Progenitor cell of endocrine pancreas (in vitro differentiated cells): ENCODE data around the gene COG4. TPM values are rescaled to one million over a fixed set of nuclear protein-coding genes. Genes with fewer than 3 reads are reported as not detected.

Experiments
- DNase-seq: peaks from one replicate; pipeline ENCODE4 v3.0.0; 2021; ENCODE audit warnings: low spot score; ENCODE audit not compliant: unreplicated experiment
- H3K27ac Mint-ChIP-seq: 2 replicates; pipeline ENCODE4 v1.8.0; 2021; ENCODE audit warnings: mild to moderate bottlenecking, moderate library complexity, mixed read lengths
- H3K27me3 Mint-ChIP-seq: 2 replicates; pipeline ENCODE4 v1.8.0; 2021; ENCODE audit warnings: mixed read lengths
- H3K36me3 Mint-ChIP-seq: 2 replicates; pipeline ENCODE4 v1.8.0; 2022; ENCODE audit warnings: mixed read lengths; ENCODE audit not compliant: insufficient read depth
- H3K4me1 Mint-ChIP-seq: 2 replicates; pipeline ENCODE4 v1.8.0; 2021; ENCODE audit warnings: low read depth, mixed read lengths
- H3K4me3 Mint-ChIP-seq: 2 replicates; pipeline ENCODE4 v1.8.0; 2021; ENCODE audit warnings: low read depth, mild to moderate bottlenecking, moderate library complexity, mixed read lengths
- H3K9me3 Mint-ChIP-seq: 2 replicates; pipeline ENCODE4 v1.8.0; 2021; ENCODE audit warnings: low read depth, mixed read lengths
- total RNA-seq: library from RNA; stranded (reverse); gene quantifications from 2 replicates; pipeline ENCODE4 v1.2.1, GENCODE V29; 2021
- TF ChIP-seq, protein P1 (sequence below): fragments of 200-600 bp; sonication (generic); IDR thresholded peaks from one replicate; pipeline ENCODE4 v1.5.0; 2021; ENCODE audit warnings: antibody characterized with exemption, mild to moderate bottlenecking; ENCODE audit not compliant: unreplicated experiment

The COG4 gene
- total RNA-seq, 1 donor from 2014 or later: 75.9 TPM

DNA sequence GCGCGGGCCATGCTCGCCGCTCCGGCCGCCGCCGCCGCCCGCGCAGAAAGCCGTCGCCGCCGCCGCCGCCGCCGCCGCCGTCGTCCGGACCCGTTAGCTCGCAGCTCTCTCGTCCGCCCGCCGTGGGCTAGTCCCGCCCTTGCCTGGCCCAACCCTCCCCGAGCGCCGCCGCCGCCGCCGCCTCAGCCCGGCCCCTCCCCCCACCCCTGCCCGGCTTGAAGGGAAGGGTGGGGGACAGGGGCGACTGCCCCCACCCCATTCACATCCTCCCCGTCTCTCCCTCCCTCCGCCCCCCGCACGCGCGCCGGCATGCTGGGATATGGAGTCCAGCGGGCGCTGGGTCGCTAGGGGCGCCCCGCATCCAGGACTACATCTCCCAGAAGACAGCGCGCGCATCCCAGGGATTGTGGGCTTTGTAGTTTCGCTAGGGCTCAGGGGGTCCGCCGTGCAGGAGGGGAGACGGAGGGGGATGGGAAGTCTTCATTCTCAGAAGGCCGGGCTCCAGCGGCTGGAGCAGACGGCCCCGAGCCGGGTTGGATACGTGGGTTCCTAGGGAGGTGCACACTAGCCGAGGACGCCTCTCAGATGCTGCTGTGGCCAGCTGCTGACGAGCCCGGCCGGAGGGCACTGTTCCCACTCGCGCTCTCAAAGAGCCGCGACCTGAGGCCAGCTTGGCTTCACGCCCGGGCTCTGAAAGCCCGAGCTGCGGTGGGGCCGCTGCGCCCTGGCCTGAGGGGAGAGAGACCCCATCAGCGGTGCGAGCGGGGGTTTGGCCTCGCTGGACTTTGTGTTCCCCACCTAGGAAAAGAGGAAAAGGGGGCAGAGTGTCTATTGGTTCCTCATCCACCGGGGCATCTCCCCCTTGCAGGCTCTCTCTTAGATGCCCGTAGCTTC is 84.1 kb downstream of the COG4 start, which contains the start of gene ST3GAL2:
Gene ST3GAL2, minus strand, starts transcription at position 132 of the 894 bp plus-strand sequence. CDS start 40,570 bp downstream, outside the sequence.
- peak; percentile 92 for DNase-seq
- peak within 1 kb of the TSS; percentile 92 for H3K4me3 Mint-ChIP-seq
- H3K27me3 Mint-ChIP-seq: no peaks in the 10 kb centered on the region
- H3K36me3 Mint-ChIP-seq: no peaks in the 10 kb centered on the region
- H3K9me3 Mint-ChIP-seq: no peaks in the 10 kb centered on the region
- TF ChIP-seq, protein P1, sequence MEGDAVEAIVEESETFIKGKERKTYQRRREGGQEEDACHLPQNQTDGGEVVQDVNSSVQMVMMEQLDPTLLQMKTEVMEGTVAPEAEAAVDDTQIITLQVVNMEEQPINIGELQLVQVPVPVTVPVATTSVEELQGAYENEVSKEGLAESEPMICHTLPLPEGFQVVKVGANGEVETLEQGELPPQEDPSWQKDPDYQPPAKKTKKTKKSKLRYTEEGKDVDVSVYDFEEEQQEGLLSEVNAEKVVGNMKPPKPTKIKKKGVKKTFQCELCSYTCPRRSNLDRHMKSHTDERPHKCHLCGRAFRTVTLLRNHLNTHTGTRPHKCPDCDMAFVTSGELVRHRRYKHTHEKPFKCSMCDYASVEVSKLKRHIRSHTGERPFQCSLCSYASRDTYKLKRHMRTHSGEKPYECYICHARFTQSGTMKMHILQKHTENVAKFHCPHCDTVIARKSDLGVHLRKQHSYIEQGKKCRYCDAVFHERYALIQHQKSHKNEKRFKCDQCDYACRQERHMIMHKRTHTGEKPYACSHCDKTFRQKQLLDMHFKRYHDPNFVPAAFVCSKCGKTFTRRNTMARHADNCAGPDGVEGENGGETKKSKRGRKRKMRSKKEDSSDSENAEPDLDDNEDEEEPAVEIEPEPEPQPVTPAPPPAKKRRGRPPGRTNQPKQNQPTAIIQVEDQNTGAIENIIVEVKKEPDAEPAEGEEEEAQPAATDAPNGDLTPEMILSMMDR: no peak
- H3K4me1 Mint-ChIP-seq: peaks cover 29% of the 10 kb centered on the region
- peak within 1 kb of the TSS; percentile 97 for H3K27ac Mint-ChIP-seq

DNA sequence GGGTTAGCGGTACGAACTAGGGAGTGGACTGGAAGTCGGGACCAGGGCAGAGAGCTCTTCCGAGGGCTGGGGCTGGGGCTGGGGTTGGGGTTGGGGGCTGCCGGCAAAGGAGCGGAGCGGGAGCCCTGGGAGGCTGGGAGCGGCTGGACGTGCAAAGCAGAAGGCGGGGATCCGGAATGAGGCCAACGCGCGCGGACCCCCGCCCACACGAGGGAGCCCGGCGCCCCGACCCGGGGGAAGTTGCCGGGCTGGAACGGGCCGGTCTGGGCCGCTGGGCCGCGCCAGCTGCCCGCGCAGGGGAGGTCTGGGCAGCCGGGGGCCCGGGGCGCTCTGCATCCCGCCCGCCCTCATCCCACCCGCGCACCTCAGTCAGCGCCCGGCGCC is 84.8 kb downstream of the COG4 start:
- H3K4me1 Mint-ChIP-seq: peaks cover 34% of the 10 kb centered on the region
- H3K4me3 Mint-ChIP-seq: peak overlapping the region; percentile 92
- no peaks in the 10 kb centered on the region for H3K9me3 Mint-ChIP-seq
- H3K27ac Mint-ChIP-seq: peak overlapping the region; percentile 77
- DNase-seq: peak; percentile 28
- TF ChIP-seq, protein P1: no peak
- no peaks in the 10 kb centered on the region for H3K27me3 Mint-ChIP-seq
- peaks cover 3% of the 10 kb centered on the region for H3K36me3 Mint-ChIP-seq

DNA sequence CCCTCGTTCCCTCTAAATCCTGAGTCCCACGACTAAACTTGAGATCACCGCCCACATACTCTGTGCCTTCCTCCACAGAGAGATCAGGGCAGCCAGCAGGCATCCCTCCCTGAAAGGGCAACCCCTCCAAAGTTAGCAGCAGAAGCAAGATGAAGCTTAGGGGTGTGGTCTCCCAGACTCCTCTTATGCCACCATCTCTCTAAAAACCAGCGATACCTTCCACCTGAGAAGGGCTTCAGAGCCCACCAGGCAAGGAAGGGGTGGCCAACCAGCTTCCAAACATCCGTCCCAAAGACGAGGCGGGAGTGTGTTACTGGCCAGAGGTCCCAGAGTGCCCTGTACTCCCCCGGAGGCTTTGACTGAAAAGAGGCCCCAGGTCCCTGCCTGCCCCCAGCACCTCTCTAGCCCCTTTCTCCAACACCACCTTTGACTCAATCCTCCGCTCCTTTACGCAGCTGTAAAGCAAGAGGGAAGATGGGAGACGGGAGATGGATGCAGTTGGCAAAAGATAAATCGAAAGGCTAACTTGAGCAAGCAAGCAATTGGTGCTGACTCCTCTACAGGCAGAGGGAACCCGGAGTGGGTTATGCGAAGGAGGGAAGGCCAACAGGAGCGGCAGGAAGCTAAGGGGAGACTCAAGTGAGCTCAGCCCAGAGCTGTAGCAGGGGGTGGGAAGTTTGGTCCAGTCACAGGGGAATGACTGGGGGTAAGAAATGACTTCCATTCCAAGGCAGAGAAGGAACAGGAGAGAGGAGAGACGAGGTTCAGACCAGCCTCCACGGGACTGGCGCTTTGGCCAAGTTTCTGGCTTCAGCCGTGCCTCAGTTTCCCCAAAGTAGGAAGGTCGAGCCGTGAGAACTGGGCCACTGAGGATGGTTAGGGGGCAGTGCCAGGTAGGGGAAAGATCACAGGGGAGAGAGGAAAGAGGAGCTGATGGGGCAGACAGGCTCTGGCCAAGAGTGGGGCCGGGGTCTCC is 85.5 kb downstream of the COG4 start:
- TF ChIP-seq, protein P1: no peak
- H3K4me3 Mint-ChIP-seq: peak overlapping the region; percentile 92
- no peaks in the 10 kb centered on the region for H3K27me3 Mint-ChIP-seq
- H3K27ac Mint-ChIP-seq: peak overlapping the region; percentile 88
- peaks cover 3% of the 10 kb centered on the region for H3K36me3 Mint-ChIP-seq
- DNase-seq: no peak
- H3K9me3 Mint-ChIP-seq: no peaks in the 10 kb centered on the region
- peaks cover 41% of the 10 kb centered on the region for H3K4me1 Mint-ChIP-seq

DNA sequence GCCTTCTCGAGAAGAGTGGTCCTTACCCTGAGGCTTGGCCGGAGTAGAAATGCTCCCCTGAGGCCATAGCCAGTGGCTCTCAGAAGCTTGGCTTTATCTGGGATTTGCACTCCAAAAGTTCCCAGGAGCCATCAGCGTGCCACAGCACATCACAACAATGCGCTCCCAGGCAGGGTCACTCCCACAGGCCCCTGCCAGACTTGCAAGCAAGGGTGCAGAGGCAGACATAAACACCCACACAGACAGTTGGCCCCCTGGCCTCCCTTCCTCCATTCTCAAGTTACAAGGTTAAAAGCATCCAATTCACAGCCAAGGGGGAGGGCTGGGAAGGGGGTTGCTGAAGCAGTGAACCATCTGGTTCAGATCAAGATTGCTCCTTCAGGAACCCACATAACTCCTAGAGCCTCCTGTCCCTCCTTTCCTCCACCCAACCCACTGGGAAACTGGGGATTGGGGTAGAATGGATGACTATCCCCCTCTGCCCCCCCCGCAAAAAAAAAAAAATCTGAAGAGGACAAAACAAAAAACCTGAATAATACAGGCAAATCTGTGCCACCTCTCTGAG is 86.3 kb downstream of the COG4 start:
- peak overlapping the region; percentile 88 for H3K27ac Mint-ChIP-seq
- peaks cover 3% of the 10 kb centered on the region for H3K36me3 Mint-ChIP-seq
- peaks cover 43% of the 10 kb centered on the region for H3K4me1 Mint-ChIP-seq
- peak overlapping the region; percentile 92 for H3K4me3 Mint-ChIP-seq
- H3K27me3 Mint-ChIP-seq: no peaks in the 10 kb centered on the region
- no peak for DNase-seq
- TF ChIP-seq, protein P1: no peak
- no peaks in the 10 kb centered on the region for H3K9me3 Mint-ChIP-seq
